ENCODE data around the gene FAM83B.

DNA sequence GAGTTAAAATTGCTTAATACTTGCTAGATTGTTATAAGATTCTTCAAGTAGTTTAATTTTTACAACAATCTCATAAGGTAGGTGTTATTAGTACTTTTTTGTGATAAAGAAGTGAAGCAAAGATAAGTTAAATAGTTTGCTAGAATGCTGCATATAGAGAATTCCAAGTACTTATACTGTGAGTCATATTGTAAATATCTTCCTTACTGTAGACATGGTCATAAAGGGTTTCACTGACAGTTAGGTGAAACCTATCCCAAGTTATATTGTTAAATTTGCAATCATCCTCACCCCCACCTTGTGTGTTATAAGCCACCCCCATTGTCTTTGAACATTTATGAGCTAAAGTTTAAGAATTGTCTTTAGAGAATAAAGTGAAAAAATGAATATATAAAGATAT lies 142.0 kb downstream of the FAM83B start:
- TF ChIP-seq POLR2A (IDR thresholded peaks at IDR 0.05) = no peak
- TF ChIP-seq, protein P1, sequence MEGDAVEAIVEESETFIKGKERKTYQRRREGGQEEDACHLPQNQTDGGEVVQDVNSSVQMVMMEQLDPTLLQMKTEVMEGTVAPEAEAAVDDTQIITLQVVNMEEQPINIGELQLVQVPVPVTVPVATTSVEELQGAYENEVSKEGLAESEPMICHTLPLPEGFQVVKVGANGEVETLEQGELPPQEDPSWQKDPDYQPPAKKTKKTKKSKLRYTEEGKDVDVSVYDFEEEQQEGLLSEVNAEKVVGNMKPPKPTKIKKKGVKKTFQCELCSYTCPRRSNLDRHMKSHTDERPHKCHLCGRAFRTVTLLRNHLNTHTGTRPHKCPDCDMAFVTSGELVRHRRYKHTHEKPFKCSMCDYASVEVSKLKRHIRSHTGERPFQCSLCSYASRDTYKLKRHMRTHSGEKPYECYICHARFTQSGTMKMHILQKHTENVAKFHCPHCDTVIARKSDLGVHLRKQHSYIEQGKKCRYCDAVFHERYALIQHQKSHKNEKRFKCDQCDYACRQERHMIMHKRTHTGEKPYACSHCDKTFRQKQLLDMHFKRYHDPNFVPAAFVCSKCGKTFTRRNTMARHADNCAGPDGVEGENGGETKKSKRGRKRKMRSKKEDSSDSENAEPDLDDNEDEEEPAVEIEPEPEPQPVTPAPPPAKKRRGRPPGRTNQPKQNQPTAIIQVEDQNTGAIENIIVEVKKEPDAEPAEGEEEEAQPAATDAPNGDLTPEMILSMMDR (IDR thresholded peaks at IDR 0.05) = no peak
